K562 (cell line): ENCODE measurements around the gene VMP1. TPM values are rescaled to one million over a fixed set of nuclear protein-coding genes. Genes with fewer than 3 reads are reported as not detected.

ENCODE experiments used
- ARHGAP35 ChIP-seq: fragments of 450-650 bp; IDR thresholded peaks from 2 replicates; pipeline ENCODE4 v1.6.1; 2018; ENCODE audit not compliant: partially characterized antibody
- CBX3 ChIP-seq, 2 experiments: IDR thresholded peaks; 1 replicate in 1 of 2; 2 replicates in 1 of 2; pipeline ENCODE4 v1.6.1; 2012; ENCODE audit warnings: inconsistent platforms in 2 of 2, low read length in 2 of 2, borderline replicate concordance in 1 of 2, control low read depth in 1 of 2
- CEBPB ChIP-seq: fragments of 450-650 bp; IDR thresholded peaks from 2 replicates; pipeline ENCODE4 v1.6.1; 2016; ENCODE audit warnings: missing genetic modification characterization, missing compliant biosample characterization
- FOXK1 ChIP-seq: sonication (generic); formaldehyde crosslinking; IDR thresholded peaks from 2 replicates; pipeline ENCODE4 v1.8.0; 2022; ENCODE audit warnings: missing genetic modification reagents, mild to moderate bottlenecking, borderline replicate concordance
- FOXM1 ChIP-seq, 2 experiments: fragments of 450-650 bp in 1 of 2; sonication (generic) in 1 of 2; formaldehyde crosslinking in 1 of 2; IDR thresholded peaks; 2 replicates each; pipeline versions ENCODE4 v1.6.1 to v1.9.0; 2017 to 2022; ENCODE audit warnings: low read depth in 2 of 2, mild to moderate bottlenecking in 2 of 2, missing genetic modification reagents in 1 of 2, moderate library complexity in 1 of 2
- KDM1A ChIP-seq, 2 experiments: fragments of 450-650 bp; IDR thresholded peaks; 2 replicates each; pipeline ENCODE4 v1.6.1; 2016; ENCODE audit warnings: mild to moderate bottlenecking in 2 of 2
- MAZ ChIP-seq, 2 experiments: fragments of 450-650 bp in 1 of 2; sonication (generic) in 1 of 2; formaldehyde crosslinking; IDR thresholded peaks in 1 of 2; conservative IDR thresholded peaks in 1 of 2; 2 replicates each; pipeline versions ENCODE4 v1.4.0 to v1.5.0; 2020; ENCODE audit warnings: mild to moderate bottlenecking in 1 of 2, missing genetic modification reagents in 1 of 2
- MTA1 ChIP-seq: fragments of 450-650 bp; IDR thresholded peaks from 2 replicates; pipeline ENCODE4 v1.6.1; 2017; ENCODE audit warnings: borderline replicate concordance
- RBM34 ChIP-seq: fragments of 200-400 bp; formaldehyde crosslinking; IDR thresholded peaks from 2 replicates; pipeline ENCODE4 v1.6.1; 2018; ENCODE audit warnings: low read length, borderline replicate concordance; ENCODE audit not compliant: insufficient read depth
- SAFB2 ChIP-seq: fragments of 200-400 bp; formaldehyde crosslinking; IDR thresholded peaks from 2 replicates; pipeline ENCODE4 v1.6.1; 2018; ENCODE audit warnings: borderline replicate concordance, low read length, low read depth, moderate library complexity; ENCODE audit not compliant: severe bottlenecking
- U2AF1 ChIP-seq: fragments of 200-400 bp; formaldehyde crosslinking; optimal IDR thresholded peaks from 2 replicates; pipeline ENCODE3; 2017; ENCODE audit warnings: mild to moderate bottlenecking, low read depth, low read length, moderate library complexity
- ZNF41 ChIP-seq: fragments of 250-450 bp; sonication (Bioruptor Pico); conservative IDR thresholded peaks from 2 replicates; pipeline ENCODE4 v1.4.0; 2020; ENCODE audit warnings: mild to moderate bottlenecking
- ZNF766 ChIP-seq: fragments of 200-800 bp; sonication (Bioruptor generic); conservative IDR thresholded peaks from 2 replicates; pipeline ENCODE4 v1.6.1; 2016; ENCODE audit warnings: missing genetic modification characterization, missing compliant biosample characterization
- ZNF778 ChIP-seq: fragments of 450-650 bp; formaldehyde crosslinking; IDR thresholded peaks from 2 replicates; pipeline ENCODE4 v1.4.0; 2020; ENCODE audit warnings: mild to moderate bottlenecking, moderate library complexity
- polyA plus RNA-seq, 8 experiments: library from polyadenylated mRNA; depleted of rRNA in 4 of 8; stranded (reverse) in 5 of 8; unstranded in 3 of 8; fragments of >200 nt; fragmentation: Nextera tagmentation in 2 of 8; fragmentation: Illumina TruSeq in 1 of 8; extraction: Ambion mirVana in 2 of 8; extraction: Trizol in 1 of 8; gene quantifications; 2 replicates each; pipeline versions ENCODE4 v1.2.1 to v1.2.3, GENCODE V29; 2011 to 2014; ENCODE audit warnings: inconsistent platforms in 1 of 8, missing spikeins in 1 of 8
- total RNA-seq, 7 experiments: library from RNA; depleted of rRNA in 6 of 7; stranded (reverse); fragments of >200 nt in 6 of 7; fragmentation: Illumina TruSeq in 2 of 7; extraction: Trizol in 2 of 7; gene quantifications; 2 replicates each; pipeline versions ENCODE4 v1.2.1 to v1.2.3, GENCODE V29; 2011 to 2021; ENCODE audit warnings: low replicate concordance in 1 of 7
- TF ChIP-seq, protein P1 (sequence below): fragments of 450-650 bp; IDR thresholded peaks from 2 replicates; pipeline ENCODE4 v1.6.1; 2017; ENCODE audit warnings: mild to moderate bottlenecking, moderate library complexity
- TF ChIP-seq, protein P2 (sequence below), 2 experiments: IDR thresholded peaks; 2 replicates each; pipeline ENCODE4 v1.6.1; 2012; ENCODE audit warnings: improper control_type of control experiment in 2 of 2, low read depth in 2 of 2, low read length in 2 of 2, borderline replicate concordance in 1 of 2
- TF ChIP-seq, protein P3 (sequence below): fragments of 450-650 bp; IDR thresholded peaks from 2 replicates; pipeline ENCODE4 v1.6.1; 2016; ENCODE audit warnings: low read depth, mild to moderate bottlenecking, moderate library complexity

The VMP1 gene
- total and polyA plus RNA-seq, 9 of the 15 experiments (the other 6 are each of a cell fraction or from before 2014, with no cell fraction given), result 123 to 304 (median 151) TPM

DNA sequence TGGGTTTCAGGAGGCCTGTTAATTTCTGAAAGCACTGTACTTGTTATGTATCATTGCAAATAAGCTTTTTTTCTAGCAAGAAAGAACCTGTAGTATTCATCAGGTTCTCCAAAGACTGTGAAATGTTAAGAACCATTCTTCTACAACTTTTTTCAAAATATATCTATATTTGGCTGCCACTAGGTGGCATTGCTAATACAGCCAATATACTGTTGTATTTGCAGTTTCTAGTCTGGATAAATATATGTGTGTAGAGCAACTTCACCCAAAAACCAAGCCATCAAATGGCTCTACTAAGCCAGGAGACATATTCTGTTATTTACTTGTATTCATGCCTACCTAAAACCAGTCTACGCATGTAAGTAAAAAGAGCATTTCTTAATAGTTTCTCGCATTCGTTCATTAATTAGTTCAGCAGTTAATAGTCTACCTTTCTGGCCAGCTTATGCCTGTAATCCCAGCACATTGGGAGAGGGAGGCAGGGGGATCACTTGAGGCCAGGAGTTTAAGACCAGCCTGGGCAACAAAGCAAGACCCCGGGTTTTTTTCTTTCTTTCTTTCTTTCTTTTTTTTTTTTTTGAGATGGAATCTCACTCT lies 39.5 kb downstream of the VMP1 start (continued):
- TF ChIP-seq CBX3 (IDR thresholded peaks at IDR 0.05; ENCODE audit: borderline replicate concordance in 1 of 2, low read length in 2 of 2) (no peak), SAFB2 (no peak), RBM34 (no peak), MTA1 (no peak), MAZ (CRISPR knock-in tag; conservative IDR thresholded peaks at IDR 0.05 in 1 of 2, IDR thresholded peaks at IDR 0.05 in 1 of 2) (no peak; a peak in 1 of 4 replicates), FOXM1 (IDR thresholded peaks at IDR 0.05; ENCODE audit: low read depth) (no peak), FOXM1 (CRISPR knock-in tag; IDR thresholded peaks at IDR 0.05; ENCODE audit: low read depth) (no peak), ZNF778 (CRISPR knock-in tag) (no peak), U2AF1 (no peak), ZNF766 (CRISPR knock-in tag) (no peak), CEBPB (no peak), FOXK1 (CRISPR knock-in tag) (no peak), ARHGAP35 (no peak), ZNF41 (CRISPR knock-in tag) (no peak), KDM1A (IDR thresholded peaks at IDR 0.05) (no peak)
- TF ChIP-seq, protein P1, sequence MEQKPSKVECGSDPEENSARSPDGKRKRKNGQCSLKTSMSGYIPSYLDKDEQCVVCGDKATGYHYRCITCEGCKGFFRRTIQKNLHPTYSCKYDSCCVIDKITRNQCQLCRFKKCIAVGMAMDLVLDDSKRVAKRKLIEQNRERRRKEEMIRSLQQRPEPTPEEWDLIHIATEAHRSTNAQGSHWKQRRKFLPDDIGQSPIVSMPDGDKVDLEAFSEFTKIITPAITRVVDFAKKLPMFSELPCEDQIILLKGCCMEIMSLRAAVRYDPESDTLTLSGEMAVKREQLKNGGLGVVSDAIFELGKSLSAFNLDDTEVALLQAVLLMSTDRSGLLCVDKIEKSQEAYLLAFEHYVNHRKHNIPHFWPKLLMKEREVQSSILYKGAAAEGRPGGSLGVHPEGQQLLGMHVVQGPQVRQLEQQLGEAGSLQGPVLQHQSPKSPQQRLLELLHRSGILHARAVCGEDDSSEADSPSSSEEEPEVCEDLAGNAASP, result no peak
- TF ChIP-seq, protein P2, sequence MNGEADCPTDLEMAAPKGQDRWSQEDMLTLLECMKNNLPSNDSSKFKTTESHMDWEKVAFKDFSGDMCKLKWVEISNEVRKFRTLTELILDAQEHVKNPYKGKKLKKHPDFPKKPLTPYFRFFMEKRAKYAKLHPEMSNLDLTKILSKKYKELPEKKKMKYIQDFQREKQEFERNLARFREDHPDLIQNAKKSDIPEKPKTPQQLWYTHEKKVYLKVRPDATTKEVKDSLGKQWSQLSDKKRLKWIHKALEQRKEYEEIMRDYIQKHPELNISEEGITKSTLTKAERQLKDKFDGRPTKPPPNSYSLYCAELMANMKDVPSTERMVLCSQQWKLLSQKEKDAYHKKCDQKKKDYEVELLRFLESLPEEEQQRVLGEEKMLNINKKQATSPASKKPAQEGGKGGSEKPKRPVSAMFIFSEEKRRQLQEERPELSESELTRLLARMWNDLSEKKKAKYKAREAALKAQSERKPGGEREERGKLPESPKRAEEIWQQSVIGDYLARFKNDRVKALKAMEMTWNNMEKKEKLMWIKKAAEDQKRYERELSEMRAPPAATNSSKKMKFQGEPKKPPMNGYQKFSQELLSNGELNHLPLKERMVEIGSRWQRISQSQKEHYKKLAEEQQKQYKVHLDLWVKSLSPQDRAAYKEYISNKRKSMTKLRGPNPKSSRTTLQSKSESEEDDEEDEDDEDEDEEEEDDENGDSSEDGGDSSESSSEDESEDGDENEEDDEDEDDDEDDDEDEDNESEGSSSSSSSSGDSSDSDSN (IDR thresholded peaks at IDR 0.05; ENCODE audit: borderline replicate concordance in 1 of 2, low read depth in 2 of 2, low read length in 2 of 2), result no peak
- TF ChIP-seq, protein P3, sequence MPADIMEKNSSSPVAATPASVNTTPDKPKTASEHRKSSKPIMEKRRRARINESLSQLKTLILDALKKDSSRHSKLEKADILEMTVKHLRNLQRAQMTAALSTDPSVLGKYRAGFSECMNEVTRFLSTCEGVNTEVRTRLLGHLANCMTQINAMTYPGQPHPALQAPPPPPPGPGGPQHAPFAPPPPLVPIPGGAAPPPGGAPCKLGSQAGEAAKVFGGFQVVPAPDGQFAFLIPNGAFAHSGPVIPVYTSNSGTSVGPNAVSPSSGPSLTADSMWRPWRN, result no peak
